ENCODE results near the gene WDR45B. TPM values are rescaled to one million over a fixed set of nuclear protein-coding genes. Genes with fewer than 3 reads are reported as not detected.

The WDR45B gene
- total RNA-seq, 2 donors from 2014 or later, result 65.6 to 67.1 TPM

- DNase-seq (no peak), ATAC-seq (no peak)
- no peaks in the 10 kb centered on the region for H3K9me3 ChIP-seq (ENCODE audit: control insufficient read depth, low read length, poor library complexity, severe bottlenecking)
- H3K27ac Mint-ChIP-seq, result no peak overlapping the region
- no peaks in the 10 kb centered on the region for H3K27me3 Mint-ChIP-seq
- peaks cover 5% of the 10 kb centered on the region for H3K36me3 Mint-ChIP-seq (ENCODE audit: low read depth)
- peaks cover 32% of the 10 kb centered on the region for H3K4me1 Mint-ChIP-seq
- no peak overlapping the region for H3K4me3 Mint-ChIP-seq
These were observed 4.1 kb downstream of the WDR45B start for GRCh38 chr17:82644148-82644547.

- Mint-ChIP-seq H3K36me3 (ENCODE audit: low read depth) (peaks cover 5% of the 10 kb centered on the region), H3K4me1 (peaks cover 33% of the 10 kb centered on the region), H3K27me3 (no peaks in the 10 kb centered on the region), H3K4me3 (no peak overlapping the region), H3K27ac (no peak overlapping the region)
- DNase-seq (no peak), ATAC-seq (no peak)
- no peaks in the 10 kb centered on the region for H3K9me3 ChIP-seq (ENCODE audit: control insufficient read depth, low read length, poor library complexity, severe bottlenecking)
These were observed 6.2 kb downstream of the WDR45B start for GRCh38 chr17:82642022-82642421.

- DNase-seq (no peak), ATAC-seq (no peak)
- Mint-ChIP-seq H3K27me3 (no peaks in the 10 kb centered on the region), H3K4me1 (peaks cover 16% of the 10 kb centered on the region), H3K4me3 (no peak overlapping the region), H3K27ac (no peak overlapping the region), H3K36me3 (ENCODE audit: low read depth) (peaks cover 3% of the 10 kb centered on the region)
- no peaks in the 10 kb centered on the region for H3K9me3 ChIP-seq (ENCODE audit: control insufficient read depth, low read length, poor library complexity, severe bottlenecking)
These were observed 8.2 kb downstream of the WDR45B start for GRCh38 chr17:82640036-82640435.

- no peak for ATAC-seq
- Mint-ChIP-seq H3K4me3 (no peak overlapping the region), H3K27me3 (no peaks in the 10 kb centered on the region), H3K36me3 (ENCODE audit: low read depth) (peaks cover 3% of the 10 kb centered on the region), H3K27ac (peak overlapping the region; percentile 39), H3K4me1 (peaks cover 19% of the 10 kb centered on the region)
- H3K9me3 ChIP-seq (ENCODE audit: control insufficient read depth, low read length, poor library complexity, severe bottlenecking), result no peaks in the 10 kb centered on the region
- DNase-seq, result no peak
These were observed 8.6 kb downstream of the WDR45B start for GRCh38 chr17:82639628-82640027.

- Mint-ChIP-seq H3K27me3 (no peaks in the 10 kb centered on the region), H3K4me1 (peaks cover 20% of the 10 kb centered on the region), H3K36me3 (ENCODE audit: low read depth) (peaks cover 3% of the 10 kb centered on the region), H3K4me3 (no peak overlapping the region), H3K27ac (no peak overlapping the region)
- no peaks in the 10 kb centered on the region for H3K9me3 ChIP-seq (ENCODE audit: control insufficient read depth, low read length, poor library complexity, severe bottlenecking)
- DNase-seq (no peak), ATAC-seq (no peak)
These were observed 10.0 kb downstream of the WDR45B start for GRCh38 chr17:82638183-82638773.

- no peak for DNase-seq
- Mint-ChIP-seq H3K36me3 (ENCODE audit: low read depth) (peaks cover 3% of the 10 kb centered on the region), H3K27ac (peak overlapping the region; percentile 42), H3K4me3 (no peak overlapping the region), H3K4me1 (peaks cover 20% of the 10 kb centered on the region), H3K27me3 (no peaks in the 10 kb centered on the region)
- H3K9me3 ChIP-seq (ENCODE audit: control insufficient read depth, low read length, poor library complexity, severe bottlenecking), result no peaks in the 10 kb centered on the region
- peak; percentile 37 for ATAC-seq
These were observed 11.3 kb downstream of the WDR45B start for GRCh38 chr17:82636626-82637598.

- Mint-ChIP-seq H3K36me3 (ENCODE audit: low read depth) (no peaks in the 10 kb centered on the region), H3K4me3 (no peak overlapping the region), H3K27ac (no peak overlapping the region), H3K27me3 (no peaks in the 10 kb centered on the region), H3K4me1 (peaks cover 15% of the 10 kb centered on the region)
- no peaks in the 10 kb centered on the region for H3K9me3 ChIP-seq (ENCODE audit: control insufficient read depth, low read length, poor library complexity, severe bottlenecking)
- ATAC-seq, result no peak
- no peak for DNase-seq
These were observed 14.9 kb downstream of the WDR45B start for GRCh38 chr17:82633343-82633742.

- Mint-ChIP-seq H3K4me3 (no peak overlapping the region), H3K27ac (no peak overlapping the region), H3K4me1 (peaks cover 17% of the 10 kb centered on the region), H3K36me3 (ENCODE audit: low read depth) (no peaks in the 10 kb centered on the region), H3K27me3 (no peaks in the 10 kb centered on the region)
- DNase-seq (no peak), ATAC-seq (no peak)
- no peaks in the 10 kb centered on the region for H3K9me3 ChIP-seq (ENCODE audit: control insufficient read depth, low read length, poor library complexity, severe bottlenecking)
These were observed 15.8 kb downstream of the WDR45B start for GRCh38 chr17:82632451-82632850.

- no peaks in the 10 kb centered on the region for H3K36me3 Mint-ChIP-seq (ENCODE audit: low read depth)
- ATAC-seq, result no peak
- no peaks in the 10 kb centered on the region for H3K9me3 ChIP-seq (ENCODE audit: control insufficient read depth, low read length, poor library complexity, severe bottlenecking)
- no peak for DNase-seq
- H3K27ac Mint-ChIP-seq, result no peak overlapping the region
- peaks cover 18% of the 10 kb centered on the region for H3K4me1 Mint-ChIP-seq
- no peak overlapping the region for H3K4me3 Mint-ChIP-seq
- no peaks in the 10 kb centered on the region for H3K27me3 Mint-ChIP-seq
These were observed 16.7 kb downstream of the WDR45B start for GRCh38 chr17:82631544-82631943.

- DNase-seq (no peak), ATAC-seq (no peak)
- Mint-ChIP-seq H3K36me3 (ENCODE audit: low read depth) (no peaks in the 10 kb centered on the region), H3K27me3 (no peaks in the 10 kb centered on the region), H3K4me3 (no peak overlapping the region), H3K4me1 (peaks cover 18% of the 10 kb centered on the region), H3K27ac (peak overlapping the region; percentile 6)
- no peaks in the 10 kb centered on the region for H3K9me3 ChIP-seq (ENCODE audit: control insufficient read depth, low read length, poor library complexity, severe bottlenecking)
These were observed 18.0 kb downstream of the WDR45B start for GRCh38 chr17:82630212-82630611.

- no peak for DNase-seq
These were observed 18.5 kb downstream of the WDR45B start for GRCh38 chr17:82629748-82630147.

GRCh38 chr17:82627405-82627804 lies 20.8 kb downstream of the WDR45B start:
- no peaks in the 10 kb centered on the region for H3K27me3 Mint-ChIP-seq
- ATAC-seq (no peak), DNase-seq (no peak)
- peak overlapping the region; percentile 9 for H3K27ac Mint-ChIP-seq
- no peak overlapping the region for H3K4me3 Mint-ChIP-seq
- H3K4me1 Mint-ChIP-seq, result peaks cover 12% of the 10 kb centered on the region
- H3K9me3 ChIP-seq (ENCODE audit: control insufficient read depth, low read length, poor library complexity, severe bottlenecking), result no peaks in the 10 kb centered on the region
- peaks cover 2% of the 10 kb centered on the region for H3K36me3 Mint-ChIP-seq (ENCODE audit: low read depth)

More at GRCh38 chr17:82629748-82630147, 18.5 kb downstream of the WDR45B start:
- H3K27me3 Mint-ChIP-seq, result no peaks in the 10 kb centered on the region
- no peak for ATAC-seq
- H3K4me1 Mint-ChIP-seq, result peaks cover 16% of the 10 kb centered on the region
- H3K27ac Mint-ChIP-seq, result peak overlapping the region; percentile 74
- H3K36me3 Mint-ChIP-seq (ENCODE audit: low read depth), result no peaks in the 10 kb centered on the region
- H3K9me3 ChIP-seq (ENCODE audit: control insufficient read depth, low read length, poor library complexity, severe bottlenecking), result no peaks in the 10 kb centered on the region
- H3K4me3 Mint-ChIP-seq, result no peak overlapping the region

GRCh38 chr17:82623707-82624106 lies 24.5 kb downstream of the WDR45B start:
- no peaks in the 10 kb centered on the region for H3K9me3 ChIP-seq (ENCODE audit: control insufficient read depth, low read length, poor library complexity, severe bottlenecking)
- Mint-ChIP-seq H3K27ac (no peak overlapping the region), H3K4me3 (no peak overlapping the region), H3K27me3 (no peaks in the 10 kb centered on the region), H3K4me1 (peaks cover 7% of the 10 kb centered on the region), H3K36me3 (ENCODE audit: low read depth) (peaks cover 2% of the 10 kb centered on the region)
- ATAC-seq, result no peak
- no peak for DNase-seq

Measured in T-helper 17 cell (primary cell).